AG04450 (cell line): ENCODE measurements around the gene CMTM1. TPM values are rescaled to one million over a fixed set of nuclear protein-coding genes. Genes with fewer than 3 reads are reported as not detected.
"Not testable (repeated sequence)": the region's sequence is repeated elsewhere in the genome, so short reads cannot be mapped to it uniquely, and the experiment has no call there.

Source experiments
- CTCF ChIA-PET: fragments of 300-600, 350-600 bp; formaldehyde crosslinking; extraction: SDS; loops from one replicate; lab custom pipeline; 2022; ENCODE audit warnings: antibody characterized with exemption, inconsistent platforms; lab: Charles Lee
- POLR2A ChIA-PET: fragments of 350-600 bp; formaldehyde crosslinking; extraction: SDS; loops from one replicate; lab custom pipeline; 2021; ENCODE audit warnings: antibody characterized with exemption, inconsistent platforms; lab: Yijun Ruan, JAX
- DNase-seq: peaks from one replicate; pipeline ENCODE4 v3.0.0-alpha.2; 2011; ENCODE audit warnings: low read depth, low spot score
- H3K27ac ChIP-seq: one replicate; pipeline ENCODE4 v1.5.1; 2012; ENCODE audit warnings: low read depth, low read length, control low read depth
- H3K27me3 ChIP-seq: one replicate; pipeline ENCODE4 v1.6.0; 2012; ENCODE audit warnings: low read length; ENCODE audit not compliant: control insufficient read depth, insufficient read depth
- H3K4me3 ChIP-seq: 2 replicates; pipeline ENCODE4 v1.5.1; 2011; ENCODE audit warnings: mild to moderate bottlenecking, low read depth, low read length, control low read depth
- H3K9me3 ChIP-seq: 2 replicates; pipeline ENCODE4 v1.5.1; 2012; ENCODE audit warnings: low read length; ENCODE audit not compliant: control insufficient read depth, insufficient read depth
- polyA plus RNA-seq: library from polyadenylated mRNA; depleted of rRNA; stranded (reverse); fragments of >200 nt; gene quantifications from 2 replicates; pipeline ENCODE4 v1.2.3, GENCODE V29; 2011; rRNA removed
- small RNA-seq: library from RNA; depleted of rRNA; stranded (forward); fragments of <200 nt; gene quantifications from one replicate; pipeline ENCODE3, GENCODE V24; 2012; ENCODE audit warnings: low read depth; ENCODE audit not compliant: insufficient read length
- TF ChIP-seq, protein P1 (sequence below): IDR thresholded peaks from 2 replicates; pipeline ENCODE4 v1.5.1; 2011; ENCODE audit warnings: low read depth, low read length, control low read depth, inconsistent platforms

Gene CMTM1
- polyA plus RNA-seq, 1 experiment, result 1.6 TPM

DNA sequence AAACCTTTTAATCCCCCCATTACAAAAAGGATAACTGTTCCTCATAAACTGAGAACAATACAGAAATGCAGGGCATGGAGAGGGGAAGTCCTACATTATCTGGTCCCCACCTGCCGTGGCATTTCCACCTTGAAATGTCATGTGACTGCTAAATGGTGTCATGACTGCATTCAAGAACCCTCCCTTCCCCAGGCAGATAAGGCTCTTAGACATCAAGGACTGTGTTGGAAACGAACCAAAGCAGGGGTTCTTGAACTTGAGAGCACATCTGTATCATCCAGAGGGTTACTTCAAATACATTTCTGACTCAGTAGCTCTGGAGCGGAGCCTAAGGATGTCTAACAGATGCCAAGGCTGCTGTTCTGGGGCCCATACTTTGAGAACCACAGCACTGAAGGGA, 56.6 kb downstream of the CMTM1 start:
- no peaks in the 10 kb centered on the region for H3K9me3 ChIP-seq
- no peak overlapping the region for H3K27ac ChIP-seq
- DNase-seq, result no peak
- TF ChIP-seq, protein P1, sequence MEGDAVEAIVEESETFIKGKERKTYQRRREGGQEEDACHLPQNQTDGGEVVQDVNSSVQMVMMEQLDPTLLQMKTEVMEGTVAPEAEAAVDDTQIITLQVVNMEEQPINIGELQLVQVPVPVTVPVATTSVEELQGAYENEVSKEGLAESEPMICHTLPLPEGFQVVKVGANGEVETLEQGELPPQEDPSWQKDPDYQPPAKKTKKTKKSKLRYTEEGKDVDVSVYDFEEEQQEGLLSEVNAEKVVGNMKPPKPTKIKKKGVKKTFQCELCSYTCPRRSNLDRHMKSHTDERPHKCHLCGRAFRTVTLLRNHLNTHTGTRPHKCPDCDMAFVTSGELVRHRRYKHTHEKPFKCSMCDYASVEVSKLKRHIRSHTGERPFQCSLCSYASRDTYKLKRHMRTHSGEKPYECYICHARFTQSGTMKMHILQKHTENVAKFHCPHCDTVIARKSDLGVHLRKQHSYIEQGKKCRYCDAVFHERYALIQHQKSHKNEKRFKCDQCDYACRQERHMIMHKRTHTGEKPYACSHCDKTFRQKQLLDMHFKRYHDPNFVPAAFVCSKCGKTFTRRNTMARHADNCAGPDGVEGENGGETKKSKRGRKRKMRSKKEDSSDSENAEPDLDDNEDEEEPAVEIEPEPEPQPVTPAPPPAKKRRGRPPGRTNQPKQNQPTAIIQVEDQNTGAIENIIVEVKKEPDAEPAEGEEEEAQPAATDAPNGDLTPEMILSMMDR, result no peak
- H3K27me3 ChIP-seq, result no peaks in the 10 kb centered on the region
- H3K4me3 ChIP-seq, result no peak overlapping the region
- POLR2A ChIA-PET, result no interaction called here
- CTCF ChIA-PET, result interaction anchor here (0.8 to 1.8 kb wide), 2 partner anchors 28 to 208 kb away, joined by 3 to 7 read pairs; partner anchors contain the start of gene NAE1

DNA sequence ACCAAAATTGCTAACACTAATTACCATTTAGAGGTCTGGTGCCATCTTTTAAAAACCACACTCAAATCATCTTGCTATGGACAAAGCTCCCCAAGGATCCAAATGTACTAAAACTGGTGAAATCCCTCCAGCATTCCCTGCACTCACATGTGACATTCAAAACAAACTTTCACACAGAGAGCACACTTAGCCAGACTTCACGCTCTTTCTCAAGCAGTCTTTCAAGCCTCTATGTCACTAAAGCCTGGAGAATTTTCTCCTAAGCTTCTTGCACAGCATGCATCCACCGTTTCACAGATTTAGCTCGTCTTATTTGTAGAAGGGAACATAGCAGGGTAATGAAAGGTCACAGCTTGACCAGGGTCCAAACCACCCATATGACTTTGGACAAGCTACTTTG, 57.5 kb downstream of the CMTM1 start:
- POLR2A ChIA-PET, result no interaction called here
- H3K27ac ChIP-seq, result no peak overlapping the region
- H3K4me3 ChIP-seq, result no peak overlapping the region
- H3K9me3 ChIP-seq, result no peaks in the 10 kb centered on the region
- TF ChIP-seq, protein P1, result no peak
- CTCF ChIA-PET, result interaction anchor here (1.1 to 2.1 kb wide), 4 partner anchors 15 to 128 kb away, joined by 3 to 12 read pairs (median 5); partner anchors contain the start of gene DYNC1LI2
- no peak for DNase-seq
- no peaks in the 10 kb centered on the region for H3K27me3 ChIP-seq

DNA sequence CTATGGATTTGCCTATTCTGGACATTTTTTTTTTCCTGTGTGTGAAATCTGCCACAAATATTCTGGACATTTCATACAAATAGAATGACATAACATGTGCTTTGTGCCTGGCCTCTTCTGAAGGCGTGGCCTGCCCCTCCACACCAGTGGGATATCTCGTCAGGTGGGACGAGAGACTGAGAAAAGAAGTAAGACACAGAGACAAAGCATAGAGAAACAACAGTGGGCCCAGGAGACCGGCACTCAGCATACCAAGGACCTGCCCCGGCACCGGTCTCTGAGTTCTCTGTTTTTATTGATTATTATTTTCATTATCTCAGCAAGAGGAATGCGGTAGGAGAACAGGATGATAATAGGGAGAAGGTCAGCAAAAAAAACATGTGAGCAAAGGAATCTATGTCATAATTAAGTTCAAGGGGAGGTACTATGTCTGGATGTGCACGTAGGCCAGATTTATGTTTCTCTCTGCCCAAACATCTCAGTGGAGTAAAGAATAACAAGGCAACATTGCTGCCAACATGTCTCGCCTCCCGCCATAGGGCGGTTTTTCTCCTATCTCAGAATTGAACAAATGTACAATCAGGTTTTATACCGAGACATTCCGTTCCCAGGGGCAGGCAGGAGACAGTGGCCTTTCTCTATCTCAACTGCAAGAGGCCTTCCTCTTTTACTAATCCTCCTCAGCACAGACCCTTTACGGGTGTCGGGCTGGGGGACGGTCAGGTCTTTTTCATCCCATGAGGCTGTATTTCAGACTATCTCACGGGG, 61.6 kb downstream of the CMTM1 start:
- DNase-seq, H3K4me3 ChIP-seq, H3K9me3 ChIP-seq, H3K27ac ChIP-seq, POLR2A ChIA-PET, H3K27me3 ChIP-seq: not testable (repeated sequence)
- CTCF ChIA-PET, result interaction anchor here (2.7 kb wide), 1 partner anchor 23 kb away, joined by 12 read pairs; no protein-coding TSS in a partner anchor

Small RNAs within 50 kb of the gene (small RNA-seq; reads per million reads assigned to genes)
- not detected for gene CKLF-CMTM1

Other genes starting within 250 kb of the CMTM1 start
- 0.02 TPM in 1 of 2 replicates, not detected in the other for gene CDH5, start 199.7 kb upstream of the CMTM1 start, polyA plus RNA-seq
- gene BEAN1, start 139.1 kb upstream of the CMTM1 start, polyA plus RNA-seq, result not detected in 2 replicates
- 33.3 and 34.2 TPM in 2 replicates for gene TK2, start 16.3 kb upstream of the CMTM1 start, polyA plus RNA-seq
- gene CKLF, start 13.9 kb upstream of the CMTM1 start, polyA plus RNA-seq, result 52.6 and 56.2 TPM in 2 replicates
- not detected in 2 replicates for gene CMTM2, start 13.0 kb downstream of the CMTM1 start, polyA plus RNA-seq
- 31.6 and 33.5 TPM in 2 replicates for gene CMTM3, start 38.3 kb downstream of the CMTM1 start, polyA plus RNA-seq
- gene CMTM4, start 130.3 kb downstream of the CMTM1 start, polyA plus RNA-seq, result 16.4 and 19.2 TPM in 2 replicates
- 86.7 and 88.5 TPM in 2 replicates for gene DYNC1LI2, start 185.2 kb downstream of the CMTM1 start, polyA plus RNA-seq
- gene TERB1, start 235.1 kb downstream of the CMTM1 start, polyA plus RNA-seq, result not detected in 2 replicates